ENCODE data around the gene DAGLB. TPM values are rescaled to one million over a fixed set of nuclear protein-coding genes. Genes with fewer than 3 reads are reported as not detected.

DAGLB gene
- total and polyA plus RNA-seq, 2 of the 8 experiments (the other 6 are each of a cell fraction or from before 2014, with no cell fraction given) = 27.0 to 39.6 TPM

DNA sequence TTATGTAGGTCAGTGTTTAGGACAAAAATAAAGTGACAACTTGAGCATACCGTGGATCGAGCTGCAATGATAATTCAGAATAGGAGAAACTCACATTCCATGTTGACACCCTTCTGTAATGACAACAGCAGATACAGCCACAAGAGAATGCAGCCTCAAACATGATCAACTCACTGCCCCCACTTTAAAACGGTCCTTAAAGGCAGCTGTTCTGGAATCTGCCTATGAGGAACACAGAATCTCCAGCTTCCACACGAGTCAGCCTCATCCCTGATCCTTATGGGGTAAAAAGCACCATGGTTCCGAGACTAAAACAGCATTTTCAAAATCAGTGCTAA lies 32.5 kb upstream of the DAGLB start:
- no peak overlapping the region for H2BK12ac ChIP-seq (ENCODE audit: low read depth, low read length)
- H4K20me1 ChIP-seq (replicated peaks in 1 of 2; ENCODE audit: control insufficient read depth in 1 of 2, insufficient read depth in 2 of 2, low read length in 2 of 2) = peaks cover 8 to 17% of the 10 kb centered on the region in 2 experiments
- H3K27me3 ChIP-seq (replicated peaks in 1 of 4; ENCODE audit: control insufficient read depth in 3 of 4, extremely low read depth in 1 of 4, insufficient read depth in 3 of 4, low read length in 3 of 4) = no peaks in the 10 kb centered on the region
- DNase-seq (ENCODE audit: low read depth in 1 of 2, low spot score in 2 of 2) = no peak
- H2BK5ac ChIP-seq (ENCODE audit: low read depth, low read length) = no peak overlapping the region
- H3K14ac ChIP-seq (ENCODE audit: insufficient read length) = no peak overlapping the region
- H3K9me3 ChIP-seq (ENCODE audit: insufficient read depth in 2 of 2, low read depth in 1 of 2, low read length in 1 of 2) = no peaks in the 10 kb centered on the region
- H3K4me2 ChIP-seq (ENCODE audit: insufficient read depth in 1 of 2, low read depth in 2 of 2, low read length in 2 of 2) = no peak overlapping the region
- peaks cover 0 to 9% (median 0%) of the 10 kb centered on the region in 4 experiments; a peak in 1 of 8 replicates for H3K36me3 ChIP-seq (ENCODE audit: control insufficient read depth in 2 of 4, insufficient read depth in 4 of 4, low read length in 3 of 4)
- no peak overlapping the region for H4K91ac ChIP-seq (replicated peaks; ENCODE audit: insufficient read length, low read length)
- no peak overlapping the region for H3K56ac ChIP-seq (replicated peaks; ENCODE audit: insufficient read length, low read depth, low read length)
- 0 out of 2 replicates have a peak, but pooled peaks cover 3% of the 10 kb centered on the region for H3K23me2 ChIP-seq (ENCODE audit: low read depth, low read length)
- no peak overlapping the region for H2BK120ac ChIP-seq (replicated peaks; ENCODE audit: low read depth, low read length)
- peaks cover 5% of the 10 kb centered on the region for H3K79me1 ChIP-seq (ENCODE audit: low read depth, low read length)
- TF ChIP-seq RFX5 (IDR thresholded peaks at IDR 0.05; ENCODE audit: borderline replicate concordance, low read depth, low read length) = no peak
- no peak for TF ChIP-seq POLR2A (IDR thresholded peaks at IDR 0.05; ENCODE audit: control extremely low read depth in 1 of 2, low read depth in 2 of 2, low read length in 2 of 2)
- no peak for TF ChIP-seq SIRT6 (IDR thresholded peaks at IDR 0.05; ENCODE audit: low read length)
- TF ChIP-seq CBX5 (IDR thresholded peaks at IDR 0.05; ENCODE audit: low read depth, low read length) = no peak
- no peak for TF ChIP-seq BCL11A (IDR thresholded peaks at IDR 0.05; ENCODE audit: low read depth in 2 of 2, low read length in 2 of 2)
- no peak overlapping the region for H2AFZ ChIP-seq (ENCODE audit: low read length)
- no peak overlapping the region for H4K5ac ChIP-seq (ENCODE audit: insufficient read length, low read depth, low read length)
- H2AK5ac ChIP-seq (ENCODE audit: low read depth, low read length) = no peak overlapping the region
- H3K27ac ChIP-seq (ENCODE audit: low read depth, low read length) = no peak overlapping the region
- no peak overlapping the region for H2BK15ac ChIP-seq (ENCODE audit: low read length)
- no peak overlapping the region for H4K8ac ChIP-seq (ENCODE audit: extremely low read depth, insufficient read depth, low read length)
- WGBS, 2 experiments (ENCODE audit: extremely low coverage in 1 of 2, insufficient coverage in 1 of 2, insufficient read length in 1 of 2, insufficient replicate concordance in 2 of 2, low coverage in 1 of 2, low lambda C conversion rate in 2 of 2, missing lambda C conversion rate in 1 of 2) = 93% methylated on average over 5 of the region's 5 CpGs; no CpG with 5 or more reads in 1 of the 2 experiments
- peaks cover 0 to 3% (median 0%) of the 10 kb centered on the region in 4 experiments; a peak in 1 of 7 replicates for H3K4me1 ChIP-seq (replicated peaks in 1 of 4; ENCODE audit: control insufficient read depth in 3 of 4, insufficient read depth in 4 of 4, low read length in 3 of 4)
- no peak overlapping the region for H3K9ac ChIP-seq (replicated peaks in 1 of 4; ENCODE audit: extremely low read depth in 1 of 4, low read depth in 3 of 4, low read length in 3 of 4)
- no peak overlapping the region for H3K18ac ChIP-seq (ENCODE audit: extremely low read depth, low read length)
- no peak overlapping the region for H3K23ac ChIP-seq (ENCODE audit: insufficient read length)
- no peak overlapping the region for H2BK20ac ChIP-seq (ENCODE audit: low read length)
- H3K4me3 ChIP-seq (ENCODE audit: extremely low read depth in 1 of 4, insufficient read depth in 2 of 4, low read depth in 3 of 4, low read length in 4 of 4) = no peak overlapping the region
- H3K79me2 ChIP-seq (ENCODE audit: control insufficient read depth in 1 of 2, insufficient read depth in 2 of 2, low read length in 2 of 2) = peaks cover 0 to 77% of the 10 kb centered on the region in 2 experiments; a peak in 3 of 4 replicates
- ChIA-PET CTCF (ENCODE audit: partially characterized antibody) (interaction anchor here (1.0 to 2.5 kb wide), 2 partner anchors 12 to 28 kb away, joined by 3 to 5 read pairs; no protein-coding TSS in a partner anchor), POLR2A (ENCODE audit: partially characterized antibody) (interaction anchor here (1.2 to 1.4 kb wide), 3 partner anchors 15 to 38 kb away, joined by 3 to 5 read pairs (median 3); no protein-coding TSS in a partner anchor)
- no peak for FAIRE-seq
- H3K4ac ChIP-seq (replicated peaks; ENCODE audit: insufficient read length, low read depth, low read length) = no peak overlapping the region
